GM12891 (cell line): ENCODE measurements around the gene CABP1.
"Not testable (repeated sequence)": the region's sequence is repeated elsewhere in the genome, so short reads cannot be mapped to it uniquely, and the experiment has no call there.

Experiments
- DNase-seq: peaks from one replicate; pipeline ENCODE4 v3.0.0; 2011; ENCODE audit warnings: low spot score; ENCODE audit not compliant: insufficient read length
- FAIRE-seq: peaks from 2 replicates; lab custom pipeline; 2011; peaks lifted over from hg19 to GRCh38; lab: Jason Lieb, UNC
- PAX5 ChIP-seq: IDR thresholded peaks from 2 replicates; pipeline ENCODE4 v1.6.1; 2011; ENCODE audit warnings: low read length, moderate library complexity, mild to moderate bottlenecking; ENCODE audit not compliant: insufficient read depth, severe bottlenecking
- POLR2A ChIP-seq: IDR thresholded peaks from 2 replicates; pipeline ENCODE4 v1.6.1; 2011; ENCODE audit warnings: low read depth, low read length, control low read depth
- POLR2AphosphoS5 ChIP-seq: IDR thresholded peaks from 2 replicates; pipeline ENCODE4 v1.6.1; 2011; ENCODE audit warnings: low read depth, low read length, control low read depth
- POU2F2 ChIP-seq: IDR thresholded peaks from 2 replicates; pipeline ENCODE4 v1.6.1; 2011; ENCODE audit warnings: low read depth, mild to moderate bottlenecking, control low read depth, low read length, moderate library complexity
- SPI1 ChIP-seq: IDR thresholded peaks from 2 replicates; pipeline ENCODE4 v1.6.1; 2011; ENCODE audit warnings: low read depth, low read length, control low read depth
- TAF1 ChIP-seq: IDR thresholded peaks from 2 replicates; pipeline ENCODE4 v1.6.1; 2011; ENCODE audit warnings: low read depth, low read length, control low read depth

Gene CABP1

GRCh38 chr12:120610560-120610959, 29.9 kb upstream of the CABP1 start:
- DNase-seq = no peak
- no peak for FAIRE-seq
- no peak for TF ChIP-seq POLR2A
- TF ChIP-seq TAF1 = no peak
- TF ChIP-seq POLR2AphosphoS5 = no peak
- TF ChIP-seq SPI1 = no peak
- TF ChIP-seq POU2F2 = no peak
- TF ChIP-seq PAX5 = no peak

- not testable (repeated sequence) for DNase-seq, FAIRE-seq
Observed at GRCh38 chr12:120611534-120611933, 28.9 kb upstream of the CABP1 start.

DNA sequence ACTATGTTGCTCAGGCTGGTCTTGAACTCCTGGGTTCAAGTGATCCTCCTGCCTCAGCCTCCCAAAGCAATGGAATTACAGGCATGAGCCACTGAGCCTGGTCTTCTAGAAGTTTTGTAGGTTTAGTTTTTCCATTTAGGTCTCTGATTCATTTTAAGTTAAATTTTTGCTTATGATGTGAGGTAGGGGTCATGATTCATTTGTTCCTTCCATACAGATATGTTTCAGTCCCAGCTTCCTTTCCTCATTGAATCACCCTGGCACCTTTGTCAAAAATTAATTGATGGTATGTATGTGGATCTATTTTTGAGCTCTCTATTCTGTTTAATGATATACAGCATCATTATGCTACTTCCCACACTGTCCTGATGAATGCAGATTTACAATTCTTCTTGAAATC, 25.6 kb upstream of the CABP1 start:
- FAIRE-seq (no peak), DNase-seq (no peak)
- TF ChIP-seq POLR2AphosphoS5 = no peak
- no peak for TF ChIP-seq PAX5
- no peak for TF ChIP-seq TAF1
- TF ChIP-seq POU2F2 = no peak
- TF ChIP-seq POLR2A = no peak
- no peak for TF ChIP-seq SPI1

DNA sequence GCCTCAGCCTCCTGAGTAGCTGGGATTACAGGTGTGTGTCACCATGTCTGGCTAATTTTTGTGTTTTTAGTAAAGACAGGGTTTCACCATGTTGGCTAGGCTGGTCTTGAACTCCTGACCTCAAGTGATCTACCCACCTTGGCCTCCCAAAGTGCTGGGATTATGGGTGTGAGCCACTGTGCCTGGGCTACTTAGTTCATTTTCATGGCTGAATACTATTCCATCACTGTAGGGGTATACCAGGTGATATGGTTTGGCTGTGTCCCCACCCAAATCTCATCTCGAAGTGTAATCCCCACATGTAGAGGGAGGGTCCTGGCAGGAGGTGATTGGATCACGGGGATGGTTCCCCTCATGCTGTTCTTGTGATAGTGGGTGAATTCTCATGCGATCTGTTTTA, 23.2 kb upstream of the CABP1 start:
- FAIRE-seq, DNase-seq: not testable (repeated sequence)

- not testable (repeated sequence) for FAIRE-seq, DNase-seq
Observed at GRCh38 chr12:120617767-120618166, 22.7 kb upstream of the CABP1 start.

DNA sequence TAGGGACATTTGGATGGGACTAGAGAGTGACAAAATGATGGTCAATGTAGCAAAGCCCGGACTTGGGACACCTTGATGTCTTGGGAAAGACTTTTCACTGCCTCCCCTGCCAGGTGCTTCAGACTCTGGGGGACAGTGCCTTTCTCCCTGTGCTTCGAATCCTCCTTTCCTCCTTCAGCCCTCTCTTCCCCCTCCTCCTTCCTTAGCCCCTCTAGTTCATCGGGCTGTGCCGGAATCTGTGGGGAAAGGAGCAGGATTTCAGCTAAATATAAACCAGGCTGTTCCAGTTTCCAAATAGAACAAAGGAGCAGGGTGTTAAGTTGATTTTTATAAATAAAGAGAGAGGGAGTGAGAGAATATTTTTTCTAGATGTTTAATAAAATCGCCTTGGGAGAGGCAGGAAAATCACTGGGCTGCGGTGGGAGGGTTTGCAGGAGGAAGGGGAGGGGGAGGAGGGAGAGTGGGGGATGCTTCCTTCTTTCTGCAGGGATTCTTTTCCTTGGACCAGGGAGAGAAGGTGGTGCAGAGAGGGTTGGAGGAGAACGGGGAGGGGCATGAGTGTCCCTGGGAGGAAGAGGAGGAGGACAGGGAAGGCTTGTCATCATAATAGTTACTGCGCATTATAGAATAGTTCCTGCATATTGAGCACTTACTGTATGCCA, 21.3 kb upstream of the CABP1 start:
- no peak for FAIRE-seq
- TF ChIP-seq POLR2A (no peak), SPI1 (no peak), TAF1 (no peak), PAX5 (no peak), POU2F2 (no peak), POLR2AphosphoS5 (no peak)

GRCh38 chr12:120620624-120621023, 19.8 kb upstream of the CABP1 start:
- TF ChIP-seq POU2F2 = no peak
- TF ChIP-seq PAX5 = no peak
- DNase-seq (no peak), FAIRE-seq (no peak)

More for the DNA sequence above, 21.3 kb upstream of the CABP1 start:
- DNase-seq = no peak

GRCh38 chr12:120625557-120626419, 14.6 kb upstream of the CABP1 start:
- FAIRE-seq = no peak
- no peak for DNase-seq
- no peak for TF ChIP-seq PAX5
- TF ChIP-seq POU2F2 = no peak
- no peak for TF ChIP-seq POLR2AphosphoS5
- no peak for TF ChIP-seq TAF1
- no peak for TF ChIP-seq POLR2A
- no peak for TF ChIP-seq SPI1

- TF ChIP-seq TAF1 = no peak
- no peak for TF ChIP-seq POLR2AphosphoS5
- no peak for TF ChIP-seq POU2F2
- no peak for TF ChIP-seq SPI1
- no peak for TF ChIP-seq POLR2A
- TF ChIP-seq PAX5 = no peak
- FAIRE-seq (no peak), DNase-seq (no peak)
Observed at GRCh38 chr12:120628919-120629318, 11.5 kb upstream of the CABP1 start.

DNA sequence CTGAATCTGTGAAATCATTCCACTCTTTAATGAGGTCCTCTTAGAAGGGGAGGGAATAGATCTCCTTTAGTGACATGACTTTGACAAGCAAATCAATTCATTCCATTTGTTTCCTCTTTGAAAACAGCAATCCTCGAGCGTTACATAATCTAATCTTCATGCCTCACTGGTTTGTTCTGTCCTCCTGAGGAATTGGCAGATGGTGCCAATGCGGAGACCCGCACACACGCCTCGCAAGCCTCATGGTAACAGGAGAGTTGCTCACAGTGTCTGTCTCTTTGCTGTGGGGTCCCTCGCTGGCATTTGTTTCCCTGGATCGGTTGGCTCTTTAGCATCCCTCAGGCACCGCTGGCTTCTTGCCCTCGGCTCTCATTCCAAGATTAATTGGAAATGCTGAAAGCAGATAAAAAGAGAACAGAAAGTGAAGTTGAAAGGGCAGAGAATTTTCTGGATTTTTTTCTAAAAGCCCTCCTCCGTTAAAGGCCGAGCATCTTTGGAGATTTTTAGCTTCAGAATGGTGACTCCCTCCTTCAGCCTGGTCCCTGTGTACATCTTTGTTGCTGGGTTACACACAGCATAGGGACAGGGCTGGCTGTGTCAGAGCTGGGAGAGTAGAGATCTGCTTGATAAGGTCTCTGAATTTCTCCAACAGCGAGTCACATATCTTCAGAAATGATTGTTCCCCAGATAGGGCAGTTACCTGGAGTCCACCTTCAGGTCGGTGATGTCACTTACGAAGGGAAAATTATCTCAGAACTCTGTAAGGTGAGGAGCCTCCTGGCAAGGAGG, 10.1 kb upstream of the CABP1 start:
- FAIRE-seq (no peak), DNase-seq (no peak)
- TF ChIP-seq TAF1 (no peak), POLR2AphosphoS5 (no peak), POLR2A (no peak), POU2F2 (no peak), PAX5 (no peak), SPI1 (no peak)

- no peak for DNase-seq
- FAIRE-seq = no peak
- no peak for TF ChIP-seq PAX5
- no peak for TF ChIP-seq SPI1
- TF ChIP-seq POLR2AphosphoS5 = no peak
- TF ChIP-seq POU2F2 = no peak
- TF ChIP-seq TAF1 = no peak
- TF ChIP-seq POLR2A = no peak
Observed at GRCh38 chr12:120631097-120631496, 9.3 kb upstream of the CABP1 start.
